ENCODE measurements around the gene SLC25A25. TPM values are rescaled to one million over a fixed set of nuclear protein-coding genes. Genes with fewer than 3 reads are reported as not detected.
A peak's percentile ranks its signal among the peaks of the same experiment; 100 is the strongest.

SLC25A25 gene
- total RNA-seq, 1 donor from 2014 or later: 18.0 TPM

DNA sequence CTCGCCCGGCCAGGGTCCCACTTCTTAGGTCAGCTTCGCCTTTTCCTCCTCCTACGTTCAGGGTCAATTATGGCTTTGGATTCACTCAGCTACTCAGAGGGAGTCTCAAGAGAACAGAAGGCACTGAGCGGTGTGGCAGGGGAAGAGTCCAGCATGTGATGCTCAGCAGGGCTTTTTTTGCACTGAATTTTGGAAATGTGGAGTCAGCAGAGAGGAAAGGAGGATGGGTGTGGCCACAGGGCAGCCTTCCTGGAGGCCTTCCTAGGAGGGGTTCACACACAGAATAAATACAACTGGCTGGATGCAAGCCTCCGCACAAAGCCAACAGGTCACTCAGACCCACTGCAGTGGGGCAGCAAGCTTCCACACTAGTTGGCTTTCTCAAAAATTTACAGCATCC lies 5.8 kb upstream of the SLC25A25 start:
- TF ChIP-seq, protein P1, sequence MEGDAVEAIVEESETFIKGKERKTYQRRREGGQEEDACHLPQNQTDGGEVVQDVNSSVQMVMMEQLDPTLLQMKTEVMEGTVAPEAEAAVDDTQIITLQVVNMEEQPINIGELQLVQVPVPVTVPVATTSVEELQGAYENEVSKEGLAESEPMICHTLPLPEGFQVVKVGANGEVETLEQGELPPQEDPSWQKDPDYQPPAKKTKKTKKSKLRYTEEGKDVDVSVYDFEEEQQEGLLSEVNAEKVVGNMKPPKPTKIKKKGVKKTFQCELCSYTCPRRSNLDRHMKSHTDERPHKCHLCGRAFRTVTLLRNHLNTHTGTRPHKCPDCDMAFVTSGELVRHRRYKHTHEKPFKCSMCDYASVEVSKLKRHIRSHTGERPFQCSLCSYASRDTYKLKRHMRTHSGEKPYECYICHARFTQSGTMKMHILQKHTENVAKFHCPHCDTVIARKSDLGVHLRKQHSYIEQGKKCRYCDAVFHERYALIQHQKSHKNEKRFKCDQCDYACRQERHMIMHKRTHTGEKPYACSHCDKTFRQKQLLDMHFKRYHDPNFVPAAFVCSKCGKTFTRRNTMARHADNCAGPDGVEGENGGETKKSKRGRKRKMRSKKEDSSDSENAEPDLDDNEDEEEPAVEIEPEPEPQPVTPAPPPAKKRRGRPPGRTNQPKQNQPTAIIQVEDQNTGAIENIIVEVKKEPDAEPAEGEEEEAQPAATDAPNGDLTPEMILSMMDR (IDR thresholded peaks at IDR 0.05): no peak
- Mint-ChIP-seq H3K4me3 (ENCODE audit: unreplicated experiment) (no peak overlapping the region), H3K9me3 (ENCODE audit: unreplicated experiment) (no peaks in the 10 kb centered on the region), H3K36me3 (ENCODE audit: unreplicated experiment) (peaks cover 8% of the 10 kb centered on the region), H3K27me3 (ENCODE audit: unreplicated experiment) (no peaks in the 10 kb centered on the region), H3K4me1 (ENCODE audit: unreplicated experiment) (peaks cover 14% of the 10 kb centered on the region), H3K27ac (ENCODE audit: unreplicated experiment) (no peak overlapping the region)
- no peak for DNase-seq (ENCODE audit: extremely low spot score, unreplicated experiment)

DNA sequence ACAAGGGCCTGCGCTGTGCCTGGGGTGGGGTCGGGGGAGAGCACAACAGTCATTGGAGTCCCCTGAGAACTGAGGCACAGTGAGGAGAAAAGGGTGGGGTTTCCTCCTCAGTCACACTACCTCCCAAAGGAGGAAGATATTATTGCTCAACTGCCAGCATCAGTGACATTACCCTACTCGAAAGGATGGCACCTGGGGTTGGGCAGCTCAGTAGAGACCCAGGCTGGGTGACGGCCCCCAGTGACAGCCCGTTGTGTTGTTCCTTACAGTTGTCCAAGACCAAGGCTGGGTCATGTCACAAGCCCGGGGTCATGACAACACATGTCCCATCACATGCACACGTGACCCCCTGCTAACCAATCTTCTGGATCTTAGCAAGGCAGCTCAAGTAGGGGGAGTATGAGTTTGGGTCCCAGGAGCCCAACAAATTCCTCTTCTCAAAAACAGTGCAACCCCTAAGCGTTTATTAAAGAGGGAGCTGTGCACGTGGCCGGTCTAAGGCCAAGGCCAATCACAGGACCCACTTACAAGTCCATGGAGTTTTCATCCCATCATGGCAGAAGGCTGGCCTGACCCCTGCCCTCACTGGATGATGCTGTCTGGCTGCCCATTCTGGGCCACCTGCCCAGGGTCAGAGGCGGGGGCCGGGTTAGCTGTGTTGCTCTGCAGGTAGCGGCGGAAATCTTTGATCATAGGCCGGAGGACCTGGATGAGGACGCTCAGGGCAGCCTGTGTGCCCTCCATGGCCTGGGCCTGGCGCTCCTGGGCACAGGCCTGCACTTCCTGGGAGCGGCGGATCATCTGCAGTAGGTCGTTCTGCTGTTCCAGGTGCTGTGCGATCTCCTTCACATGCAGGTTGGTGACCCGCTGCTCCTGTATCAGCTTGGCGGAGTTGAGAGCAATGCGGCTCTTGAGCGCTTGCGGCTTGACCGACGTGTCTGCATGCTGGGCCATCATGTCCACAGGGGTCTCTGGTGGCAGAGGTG lies 4.9 kb upstream of the SLC25A25 start:
- TF ChIP-seq, protein P1 (IDR thresholded peaks at IDR 0.05): no peak
- Mint-ChIP-seq H3K9me3 (ENCODE audit: unreplicated experiment) (no peaks in the 10 kb centered on the region), H3K4me3 (ENCODE audit: unreplicated experiment) (no peak overlapping the region), H3K36me3 (ENCODE audit: unreplicated experiment) (peaks cover 8% of the 10 kb centered on the region), H3K27me3 (ENCODE audit: unreplicated experiment) (no peaks in the 10 kb centered on the region), H3K27ac (ENCODE audit: unreplicated experiment) (no peak overlapping the region), H3K4me1 (ENCODE audit: unreplicated experiment) (peaks cover 14% of the 10 kb centered on the region)
- no peak for DNase-seq (ENCODE audit: extremely low spot score, unreplicated experiment)

DNA sequence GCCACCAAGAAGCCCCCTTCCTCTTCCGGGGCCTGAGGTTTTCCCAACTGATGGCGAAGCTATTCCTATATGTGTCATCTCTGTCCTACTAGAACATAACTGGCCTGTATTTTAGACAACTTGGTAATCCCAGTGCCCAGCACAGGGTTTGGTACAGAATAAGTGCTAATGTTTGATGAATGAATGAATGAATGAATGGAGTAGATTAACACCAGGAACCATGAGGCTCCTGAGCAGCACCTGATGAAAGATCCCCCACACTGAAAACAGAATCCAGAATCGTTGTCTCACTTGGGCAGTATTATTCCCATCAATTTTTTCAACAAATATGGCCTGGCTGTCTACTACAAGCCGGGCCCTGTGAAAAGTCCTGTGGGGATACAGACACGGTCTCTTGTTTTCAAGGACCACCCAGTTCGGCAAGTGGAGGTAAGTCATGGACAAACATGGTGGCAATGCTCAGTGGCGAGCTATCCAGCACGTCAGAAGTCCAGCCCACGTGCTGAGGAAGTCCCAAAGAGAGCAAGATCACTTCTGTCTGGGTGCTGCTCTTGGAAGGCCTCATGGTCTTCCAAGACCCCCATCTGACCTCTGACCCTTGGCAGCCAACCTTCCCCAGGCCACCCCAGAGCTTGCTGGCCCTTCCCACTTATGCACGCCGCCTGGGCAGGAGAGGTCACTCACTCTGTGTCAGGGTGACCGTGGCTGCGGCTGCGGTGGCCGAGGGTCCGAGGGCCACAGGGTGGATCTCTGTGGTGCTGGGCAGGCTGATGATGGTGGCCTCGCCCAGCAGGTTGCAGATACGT lies 1.9 kb upstream of the SLC25A25 start:
- H3K9me3 Mint-ChIP-seq (ENCODE audit: unreplicated experiment): no peaks in the 10 kb centered on the region
- H3K36me3 Mint-ChIP-seq (ENCODE audit: unreplicated experiment): peaks cover 7% of the 10 kb centered on the region
- H3K4me1 Mint-ChIP-seq (ENCODE audit: unreplicated experiment): peaks cover 27% of the 10 kb centered on the region
- H3K27me3 Mint-ChIP-seq (ENCODE audit: unreplicated experiment): no peaks in the 10 kb centered on the region
- TF ChIP-seq, protein P1 (IDR thresholded peaks at IDR 0.05): no peak
- peak overlapping the region; percentile 45 for H3K27ac Mint-ChIP-seq (ENCODE audit: unreplicated experiment)
- no peak for DNase-seq (ENCODE audit: extremely low spot score, unreplicated experiment)
- no peak overlapping the region for H3K4me3 Mint-ChIP-seq (ENCODE audit: unreplicated experiment)

DNA sequence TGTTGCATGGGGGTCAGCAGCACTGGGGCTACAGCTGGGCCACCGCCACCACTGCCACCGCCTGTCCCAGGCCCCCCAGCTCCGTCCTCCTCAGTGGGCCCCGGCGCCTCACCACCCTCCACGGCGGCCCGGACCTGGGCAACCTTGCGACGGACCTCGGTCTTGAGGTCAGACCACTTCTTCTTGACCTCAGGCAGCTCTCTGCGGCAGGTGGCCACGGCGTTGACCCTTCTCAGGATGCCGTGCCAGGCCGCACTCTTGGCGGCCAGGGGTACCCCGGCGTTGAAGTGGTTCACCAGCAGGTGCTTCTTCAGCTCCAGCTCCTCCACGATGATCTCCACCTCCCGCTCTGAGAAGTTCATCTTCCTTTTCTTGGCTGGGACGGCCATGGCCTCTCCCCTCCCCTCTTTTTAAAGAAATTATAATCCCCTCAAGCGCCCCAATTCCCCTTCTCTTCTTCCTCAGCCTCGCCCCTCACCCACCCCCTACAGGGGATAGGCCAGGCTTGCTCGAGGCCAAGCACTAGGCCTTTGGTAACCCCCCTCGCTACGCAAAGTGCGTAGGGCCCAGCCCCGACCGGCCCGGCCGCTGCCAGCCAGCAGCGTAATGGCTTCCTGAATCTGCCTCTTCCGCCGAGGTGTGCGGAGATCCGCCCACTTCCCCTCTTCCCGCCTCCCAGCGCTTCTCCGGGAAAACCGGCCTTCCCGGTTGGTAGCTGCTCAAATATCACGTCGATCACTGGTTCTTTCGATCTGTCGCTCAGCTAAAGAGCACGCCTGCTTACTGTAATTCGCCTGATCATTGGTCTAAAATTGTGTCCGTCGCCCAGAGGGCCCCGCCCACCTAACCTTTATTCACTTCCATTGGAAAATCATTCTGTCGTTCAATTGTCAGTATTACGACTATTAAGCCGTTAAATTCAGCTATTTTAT lies 1.1 kb upstream of the SLC25A25 start, which contains the start of gene NAIF1:
NAIF1 (minus strand) TSS at position 608 of the 932 bp plus-strand sequence; CDS start at position 389, 219 bp downstream.
- peaks cover 33% of the 10 kb centered on the region for H3K4me1 Mint-ChIP-seq (ENCODE audit: unreplicated experiment)
- H3K27me3 Mint-ChIP-seq (ENCODE audit: unreplicated experiment): no peaks in the 10 kb centered on the region
- no peak within 1 kb of the TSS for H3K27ac Mint-ChIP-seq (ENCODE audit: unreplicated experiment)
- TF ChIP-seq, protein P1 (IDR thresholded peaks at IDR 0.05): no peak
- no peak within 1 kb of the TSS for H3K4me3 Mint-ChIP-seq (ENCODE audit: unreplicated experiment)
- peaks cover 6% of the 10 kb centered on the region for H3K36me3 Mint-ChIP-seq (ENCODE audit: unreplicated experiment)
- peak; percentile 99 for DNase-seq (ENCODE audit: extremely low spot score, unreplicated experiment)
- no peaks in the 10 kb centered on the region for H3K9me3 Mint-ChIP-seq (ENCODE audit: unreplicated experiment)
